ENCODE data around the gene DDX27. TPM values are rescaled to one million over a fixed set of nuclear protein-coding genes. Genes with fewer than 3 reads are reported as not detected.

The DDX27 gene
- total and polyA plus RNA-seq, 2 of the 13 experiments (the other 11 are each of a cell fraction or from before 2014, with no cell fraction given) = 42.6 to 72.8 TPM

- TF ChIP-seq AKNA (CRISPR knock-in tag; IDR thresholded peaks at IDR 0.05; ENCODE audit: borderline replicate concordance) = no peak; the same call in 1 of the 2 replicates
- TF ChIP-seq SIX4 (CRISPR knock-in tag; IDR thresholded peaks at IDR 0.05) = no peak
- TF ChIP-seq ZNF383 (CRISPR knock-in tag; IDR thresholded peaks at IDR 0.05; ENCODE audit: borderline replicate concordance) = no peak
- no peak for TF ChIP-seq SETDB1 (CRISPR knock-in tag; IDR thresholded peaks at IDR 0.05; ENCODE audit: borderline replicate concordance)
- TF ChIP-seq ZNF598 (CRISPR knock-in tag; IDR thresholded peaks at IDR 0.05; ENCODE audit: borderline replicate concordance) = peak; percentile 99
- peak; percentile 89 for TF ChIP-seq ZBTB21 (CRISPR knock-in tag; IDR thresholded peaks at IDR 0.05)
- peak; percentile 71 for TF ChIP-seq RBM39 (IDR thresholded peaks at IDR 0.05; ENCODE audit: low read depth, low read length, poor library complexity, severe bottlenecking)
- TF ChIP-seq ZFP37 (CRISPR knock-in tag; IDR thresholded peaks at IDR 0.05; ENCODE audit: borderline replicate concordance) = peak; percentile 98; the same call in 1 of the 2 replicates
- TF ChIP-seq ZNF589 (CRISPR knock-in tag; conservative IDR thresholded peaks at IDR 0.05) = no peak
- TF ChIP-seq ZFX (CRISPR knock-in tag; IDR thresholded peaks at IDR 0.05; ENCODE audit: low read depth) = peak; percentile 89
- TF ChIP-seq ZNF234 (CRISPR knock-in tag; conservative IDR thresholded peaks at IDR 0.05) = no peak
- peak; percentile 46; the same call in 1 of the 2 replicates for TF ChIP-seq ZNF776 (CRISPR knock-in tag; IDR thresholded peaks at IDR 0.05)
- TF ChIP-seq PREB (CRISPR knock-in tag; IDR thresholded peaks at IDR 0.05) = no peak
- peak; percentile 86 for TF ChIP-seq ZFY (CRISPR knock-in tag; IDR thresholded peaks at IDR 0.05)
Observed at GRCh38 chr20:49219091-49219923, at the start of gene DDX27 (continued).
